Fibroblast of skin of right biceps (primary cell): ENCODE results near the gene GFOD1.
"Not testable (repeated sequence)": the region's sequence is repeated elsewhere in the genome, so short reads cannot be mapped to it uniquely, and the experiment has no call there.

Experiments used
- DNase-seq: peaks from one replicate; pipeline ENCODE4 v3.0.0-alpha.2; 2013

GFOD1 gene

GRCh38 chr6:13511913-13512717, 24.7 kb upstream of the GFOD1 start:
- DNase-seq, result no peak

- not testable (repeated sequence) for DNase-seq
Measured at GRCh38 chr6:13511141-13511571, 23.8 kb upstream of the GFOD1 start.

GRCh38 chr6:13510433-13510832, 23.0 kb upstream of the GFOD1 start:
- DNase-seq, result not testable (repeated sequence)

GRCh38 chr6:13508711-13509705, 21.6 kb upstream of the GFOD1 start:
- DNase-seq, result peak; percentile 80

- DNase-seq, result no peak
Measured at GRCh38 chr6:13507306-13507860, 20.0 kb upstream of the GFOD1 start.

- no peak for DNase-seq
Measured at GRCh38 chr6:13505345-13505734, 17.9 kb upstream of the GFOD1 start.

GRCh38 chr6:13504611-13505344, 17.4 kb upstream of the GFOD1 start:
- no peak for DNase-seq

GRCh38 chr6:13500915-13501314, 13.5 kb upstream of the GFOD1 start:
- DNase-seq, result no peak

- DNase-seq, result peak; percentile 33
Measured at GRCh38 chr6:13500264-13500663, 12.9 kb upstream of the GFOD1 start.

- DNase-seq, result peak; percentile 39
Measured at GRCh38 chr6:13496513-13497190, 9.3 kb upstream of the GFOD1 start.

GRCh38 chr6:13495818-13496217, 8.4 kb upstream of the GFOD1 start:
- no peak for DNase-seq

- DNase-seq, result no peak
Measured at GRCh38 chr6:13495112-13495776, 7.8 kb upstream of the GFOD1 start.

GRCh38 chr6:13494137-13494536, 6.7 kb upstream of the GFOD1 start:
- peak; percentile 15 for DNase-seq

GRCh38 chr6:13493147-13493546, 5.7 kb upstream of the GFOD1 start:
- DNase-seq, result no peak

GRCh38 chr6:13492357-13492756, 5.0 kb upstream of the GFOD1 start:
- DNase-seq, result peak; percentile 15

- DNase-seq, result no peak
Measured at GRCh38 chr6:13491538-13491937, 4.1 kb upstream of the GFOD1 start.

- DNase-seq, result no peak
Measured at GRCh38 chr6:13490402-13490801, 3.0 kb upstream of the GFOD1 start.

GRCh38 chr6:13488896-13489237, 1.5 kb upstream of the GFOD1 start:
- DNase-seq, result no peak

- peak; percentile 39 for DNase-seq
Measured at GRCh38 chr6:13488015-13488895, 855 bp upstream of the GFOD1 start.

GRCh38 chr6:13486679-13487121, 700 bp downstream of the GFOD1 start:
- DNase-seq, result peak; percentile 62
